Kidney epithelial cell (primary cell): Measurements from ENCODE around the gene TMOD1. TPM values are rescaled to one million over a fixed set of nuclear protein-coding genes. Genes with fewer than 3 reads are reported as not detected.
A peak's percentile ranks its signal among the peaks of the same experiment; 100 is the strongest.

ENCODE experiments used
- DNase-seq: peaks from one replicate; pipeline ENCODE4 v3.0.0-alpha.2; 2010; ENCODE audit warnings: low read depth
- H3K27me3 ChIP-seq: 2 replicates; pipeline ENCODE4 v1.6.0; 2011; ENCODE audit warnings: low read length; ENCODE audit not compliant: control insufficient read depth, insufficient read depth
- H3K36me3 ChIP-seq: 2 replicates; pipeline ENCODE4 v1.5.1; 2011; ENCODE audit warnings: low read length; ENCODE audit not compliant: control insufficient read depth, insufficient read depth
- H3K4me3 ChIP-seq: 2 replicates; pipeline ENCODE4 v1.5.1; 2011; ENCODE audit warnings: low read depth, mild to moderate bottlenecking, control low read depth, low read length
- CTCF ChIP-seq: IDR thresholded peaks from 2 replicates; pipeline ENCODE4 v1.5.1; 2011; ENCODE audit warnings: mild to moderate bottlenecking, moderate library complexity, low read length, control low read depth, inconsistent platforms; ENCODE audit not compliant: insufficient read depth, poor library complexity, severe bottlenecking
- total RNA-seq: library from RNA; depleted of rRNA; stranded (reverse); fragments of >200 nt; gene quantifications from 2 replicates; pipeline ENCODE4 v1.2.3, GENCODE V29; 2015

TMOD1 gene
- total RNA-seq, 1 donor from 2014 or later, result 0.08 TPM

DNA sequence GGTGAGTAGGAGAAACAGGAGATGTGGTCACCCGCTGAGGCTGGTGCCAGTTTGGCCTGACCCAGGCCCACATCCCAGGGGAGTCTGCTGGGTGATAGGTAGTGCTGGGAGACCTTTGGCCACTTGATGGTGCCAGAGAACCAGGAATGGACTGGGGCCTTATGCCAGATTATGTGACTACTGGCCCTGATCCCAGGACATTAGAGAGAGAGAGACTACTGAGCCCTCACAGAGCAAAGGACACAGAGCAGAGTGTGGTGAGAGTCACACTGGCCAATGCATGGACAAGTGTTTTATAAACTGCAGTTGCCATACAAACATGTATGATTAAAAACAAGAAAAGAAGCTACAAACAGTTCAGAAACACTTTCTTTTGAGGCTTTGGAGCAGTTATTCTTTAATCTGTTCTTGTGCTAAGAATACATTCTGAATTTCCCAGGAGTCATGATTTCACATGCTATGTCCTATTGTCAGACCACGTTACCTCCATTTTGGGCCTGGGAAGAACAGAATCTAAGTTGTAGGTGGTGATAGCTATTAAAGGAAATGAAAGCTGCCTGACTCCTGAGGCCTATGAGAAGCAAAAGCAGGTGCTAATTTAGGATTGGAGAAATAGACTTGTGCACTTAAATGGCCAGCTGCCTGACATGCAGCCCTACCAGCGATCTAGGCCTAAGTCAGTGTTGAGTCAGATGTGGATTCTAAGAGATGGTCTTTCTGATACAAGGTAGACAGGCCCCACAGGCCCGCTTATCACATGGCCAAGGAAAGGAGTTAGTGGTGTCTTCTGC lies 32.6 kb upstream of the TMOD1 start:
- Histone ChIP-seq H3K27me3 (no peaks in the 10 kb centered on the region), H3K36me3 (no peaks in the 10 kb centered on the region), H3K4me3 (no peak overlapping the region)
- peak; percentile 76 for TF ChIP-seq CTCF
- DNase-seq, result no peak

GRCh38 chr9:97470076-97470475 lies 31.4 kb upstream of the TMOD1 start:
- Histone ChIP-seq H3K4me3 (no peak overlapping the region), H3K27me3 (no peaks in the 10 kb centered on the region), H3K36me3 (no peaks in the 10 kb centered on the region)
- DNase-seq, result no peak
- TF ChIP-seq CTCF, result peak; percentile 52

GRCh38 chr9:97473717-97474116 lies 27.7 kb upstream of the TMOD1 start:
- no peak for TF ChIP-seq CTCF
- no peak overlapping the region for H3K4me3 ChIP-seq
- no peaks in the 10 kb centered on the region for H3K27me3 ChIP-seq
- DNase-seq, result no peak
- H3K36me3 ChIP-seq, result no peaks in the 10 kb centered on the region

GRCh38 chr9:97474372-97474925 lies 27.0 kb upstream of the TMOD1 start:
- Histone ChIP-seq H3K36me3 (no peaks in the 10 kb centered on the region), H3K27me3 (no peaks in the 10 kb centered on the region), H3K4me3 (no peak overlapping the region)
- no peak for DNase-seq
- no peak for TF ChIP-seq CTCF

DNA sequence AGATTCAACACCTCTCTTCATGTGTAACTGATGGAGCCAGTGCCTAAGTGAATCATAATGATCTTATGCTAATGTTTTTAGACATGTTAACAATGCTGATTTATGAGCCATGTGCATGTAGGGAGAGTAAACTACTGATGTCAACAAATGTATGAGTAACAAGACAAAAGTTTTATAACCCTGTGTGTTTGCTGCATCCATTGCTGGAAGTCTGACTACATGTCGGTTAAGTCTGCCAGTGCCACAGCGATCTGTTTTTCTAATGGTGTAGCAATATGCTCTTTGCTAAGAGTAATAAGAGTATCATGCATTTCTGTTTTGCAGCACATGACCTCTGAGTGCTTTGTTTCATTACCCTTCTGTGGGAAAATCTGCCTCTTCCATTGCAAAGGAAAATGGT lies 26.4 kb upstream of the TMOD1 start:
- Histone ChIP-seq H3K36me3 (no peaks in the 10 kb centered on the region), H3K27me3 (no peaks in the 10 kb centered on the region), H3K4me3 (no peak overlapping the region)
- no peak for DNase-seq
- TF ChIP-seq CTCF, result no peak

DNA sequence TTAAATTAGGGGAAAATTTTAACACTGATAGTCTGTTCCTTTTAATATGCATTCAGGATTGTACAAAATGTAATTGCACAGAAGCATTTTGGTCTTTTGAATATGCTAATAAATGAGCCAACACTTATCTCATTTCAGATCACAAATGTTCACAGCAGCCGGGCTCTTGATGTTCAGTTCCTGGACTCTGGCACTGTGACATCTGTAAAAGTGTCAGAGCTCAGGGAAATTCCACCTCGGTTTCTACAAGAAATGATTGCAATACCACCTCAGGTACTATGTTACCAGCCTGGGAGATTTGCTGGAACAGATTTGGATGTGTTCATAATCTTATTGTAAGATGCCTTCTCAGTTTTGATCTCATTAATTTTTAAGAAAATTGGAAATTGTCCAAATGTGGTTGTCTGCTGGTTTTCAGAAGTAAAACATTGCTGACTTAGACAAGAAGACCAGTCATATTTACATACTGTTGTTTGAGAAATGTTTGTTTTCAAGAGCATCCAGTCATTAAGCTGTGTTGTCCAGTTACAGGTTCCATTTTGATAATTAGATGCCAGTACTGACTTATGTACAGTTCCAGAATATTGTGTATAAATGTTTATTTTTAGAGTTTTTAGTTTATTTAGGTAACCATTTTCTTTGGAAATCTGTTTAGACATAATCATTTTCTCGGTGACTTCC lies 23.0 kb upstream of the TMOD1 start:
- Histone ChIP-seq H3K36me3 (peaks cover 1% of the 10 kb centered on the region), H3K4me3 (no peak overlapping the region), H3K27me3 (no peaks in the 10 kb centered on the region)
- no peak for DNase-seq
- no peak for TF ChIP-seq CTCF
